Ishikawa (cell line): ENCODE measurements around the gene C19orf67.

Experiments used
- CEBPB ChIP-seq: IDR thresholded peaks from 2 replicates; pipeline ENCODE4 v1.6.1; 2012
- CREB1 ChIP-seq: IDR thresholded peaks from 2 replicates; pipeline ENCODE4 v1.6.1; 2012; ENCODE audit warnings: low read depth
- EGR1 ChIP-seq: IDR thresholded peaks from 2 replicates; pipeline ENCODE4 v1.6.1; 2012
- EP300 ChIP-seq: IDR thresholded peaks from 2 replicates; pipeline ENCODE4 v1.6.1; 2012; ENCODE audit warnings: borderline replicate concordance
- FOXM1 ChIP-seq: IDR thresholded peaks from 2 replicates; pipeline ENCODE4 v1.6.1; 2012; ENCODE audit warnings: low read depth, borderline replicate concordance
- MAX ChIP-seq: IDR thresholded peaks from 2 replicates; pipeline ENCODE4 v1.6.1; 2012
- NFIC ChIP-seq: IDR thresholded peaks from 2 replicates; pipeline ENCODE4 v1.6.1; 2012
- RAD21 ChIP-seq: IDR thresholded peaks from 2 replicates; pipeline ENCODE4 v1.6.1; 2012; ENCODE audit warnings: low read depth
- REST ChIP-seq: IDR thresholded peaks from 2 replicates; pipeline ENCODE4 v1.6.1; 2012; ENCODE audit warnings: low read depth, mild to moderate bottlenecking
- TAF1 ChIP-seq: IDR thresholded peaks from 2 replicates; pipeline ENCODE4 v1.6.1; 2012; ENCODE audit warnings: low read depth, mild to moderate bottlenecking
- TCF12 ChIP-seq: IDR thresholded peaks from 2 replicates; pipeline ENCODE4 v1.6.1; 2012; ENCODE audit warnings: low read depth
- TEAD4 ChIP-seq: IDR thresholded peaks from 2 replicates; pipeline ENCODE4 v1.6.1; 2012
- USF1 ChIP-seq: IDR thresholded peaks from 2 replicates; pipeline ENCODE4 v1.6.1; 2012
- YY1 ChIP-seq: IDR thresholded peaks from 2 replicates; pipeline ENCODE4 v1.6.1; 2012; ENCODE audit warnings: low read depth
- ZBTB7A ChIP-seq: IDR thresholded peaks from 2 replicates; pipeline ENCODE4 v1.6.1; 2012; ENCODE audit warnings: low read depth

C19orf67 gene

GRCh38 chr19:14089662-14090508, 4.3 kb upstream of the C19orf67 start:
- TF ChIP-seq USF1 = no peak
- TF ChIP-seq ZBTB7A = 0 out of 2 replicates have a peak, but pooled peaks have one; percentile 41
- TF ChIP-seq NFIC = no peak
- no peak for TF ChIP-seq REST
- no peak for TF ChIP-seq YY1

- no peak for TF ChIP-seq ZBTB7A
- no peak for TF ChIP-seq TEAD4
- TF ChIP-seq EP300 = no peak
- TF ChIP-seq TAF1 = no peak
- no peak for TF ChIP-seq RAD21
- TF ChIP-seq USF1 = no peak
- TF ChIP-seq CREB1 = no peak
- no peak for TF ChIP-seq EGR1
- no peak for TF ChIP-seq MAX
- TF ChIP-seq YY1 = no peak
- no peak for TF ChIP-seq NFIC
- TF ChIP-seq REST = no peak
- no peak for TF ChIP-seq CEBPB
These were observed 3.8 kb upstream of the C19orf67 start for GRCh38 chr19:14089412-14089661.

- TF ChIP-seq RAD21 = no peak
- no peak for TF ChIP-seq EGR1
- no peak for TF ChIP-seq ZBTB7A
- TF ChIP-seq REST = no peak
- no peak for TF ChIP-seq EP300
These were observed 3.2 kb upstream of the C19orf67 start for GRCh38 chr19:14088634-14089411.

- TF ChIP-seq USF1 (no peak), NFIC (no peak), EP300 (no peak), YY1 (no peak), ZBTB7A (no peak), CREB1 (no peak), EGR1 (no peak), CEBPB (no peak), RAD21 (no peak)
These were observed 515 bp upstream of the C19orf67 start for GRCh38 chr19:14086098-14086497.

- TF ChIP-seq TEAD4 (no peak), REST (no peak), FOXM1 (no peak), CREB1 (no peak), TAF1 (no peak), USF1 (no peak), NFIC (no peak), RAD21 (no peak), EP300 (no peak), MAX (no peak), EGR1 (no peak), TCF12 (no peak), YY1 (no peak)
These were observed 3.0 kb downstream of the C19orf67 start for GRCh38 chr19:14082675-14082960.
